ENCODE results near the gene HS2ST1.

DNA sequence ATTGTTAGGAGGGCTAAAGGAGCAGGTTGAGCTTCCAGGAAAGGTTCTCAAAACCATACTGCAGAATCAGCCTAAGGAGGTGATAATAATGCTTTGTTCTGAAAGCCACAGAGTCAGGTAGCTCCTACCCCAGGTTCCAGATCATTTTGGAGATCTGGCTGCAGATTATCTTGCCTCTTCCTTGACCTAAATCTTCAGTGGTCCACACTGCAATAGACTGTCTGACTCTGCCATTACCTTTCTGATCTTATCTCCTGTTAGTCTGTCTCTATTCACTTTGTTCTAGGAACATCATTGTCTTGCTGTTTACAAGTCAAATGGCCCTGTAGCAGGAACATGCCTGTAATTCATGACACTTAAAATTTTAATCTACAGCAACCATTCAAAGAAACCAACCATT, 73.0 kb downstream of the HS2ST1 start:
- no peak for TF ChIP-seq POLR2AphosphoS5 (IDR thresholded peaks at IDR 0.05)
- TF ChIP-seq, protein P1, sequence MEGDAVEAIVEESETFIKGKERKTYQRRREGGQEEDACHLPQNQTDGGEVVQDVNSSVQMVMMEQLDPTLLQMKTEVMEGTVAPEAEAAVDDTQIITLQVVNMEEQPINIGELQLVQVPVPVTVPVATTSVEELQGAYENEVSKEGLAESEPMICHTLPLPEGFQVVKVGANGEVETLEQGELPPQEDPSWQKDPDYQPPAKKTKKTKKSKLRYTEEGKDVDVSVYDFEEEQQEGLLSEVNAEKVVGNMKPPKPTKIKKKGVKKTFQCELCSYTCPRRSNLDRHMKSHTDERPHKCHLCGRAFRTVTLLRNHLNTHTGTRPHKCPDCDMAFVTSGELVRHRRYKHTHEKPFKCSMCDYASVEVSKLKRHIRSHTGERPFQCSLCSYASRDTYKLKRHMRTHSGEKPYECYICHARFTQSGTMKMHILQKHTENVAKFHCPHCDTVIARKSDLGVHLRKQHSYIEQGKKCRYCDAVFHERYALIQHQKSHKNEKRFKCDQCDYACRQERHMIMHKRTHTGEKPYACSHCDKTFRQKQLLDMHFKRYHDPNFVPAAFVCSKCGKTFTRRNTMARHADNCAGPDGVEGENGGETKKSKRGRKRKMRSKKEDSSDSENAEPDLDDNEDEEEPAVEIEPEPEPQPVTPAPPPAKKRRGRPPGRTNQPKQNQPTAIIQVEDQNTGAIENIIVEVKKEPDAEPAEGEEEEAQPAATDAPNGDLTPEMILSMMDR (IDR thresholded peaks at IDR 0.05): no peak
